LHCN-M2 (cell line): ENCODE data around the gene HDC. TPM values are rescaled to one million over a fixed set of nuclear protein-coding genes. Genes with fewer than 3 reads are reported as not detected.

ENCODE experiments used
- DNase-seq: peaks from one replicate; pipeline ENCODE4 v3.0.0-alpha.2; 2012; ENCODE audit warnings: low read depth
- total RNA-seq: library from RNA; depleted of rRNA; stranded (reverse); fragments of >200 nt; gene quantifications from 2 replicates; pipeline ENCODE4 v1.2.3, GENCODE V29; 2014

The HDC gene
- total RNA-seq, 1 experiment from 2014 or later: not detected

DNA sequence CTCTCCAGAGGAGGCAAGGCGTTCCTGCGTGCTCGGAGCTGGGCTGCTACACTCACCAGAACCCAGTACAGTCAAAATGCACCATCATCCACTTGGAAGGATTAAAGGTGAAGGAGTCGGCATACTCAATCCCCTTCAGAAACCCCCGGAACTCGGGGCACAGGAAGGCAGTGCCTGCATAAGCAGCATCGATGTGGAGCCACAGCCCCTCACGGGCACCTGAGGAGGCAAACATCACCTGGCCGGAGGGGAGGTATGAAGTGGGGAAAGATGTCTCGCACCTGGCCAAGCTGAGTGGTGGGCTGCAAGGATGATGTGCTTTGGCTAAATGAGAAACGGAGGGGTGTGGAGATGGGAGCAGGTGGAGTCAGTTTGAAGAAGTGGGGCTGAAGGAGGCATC lies 13.0 kb downstream of the HDC start:
- no peak for DNase-seq

DNA sequence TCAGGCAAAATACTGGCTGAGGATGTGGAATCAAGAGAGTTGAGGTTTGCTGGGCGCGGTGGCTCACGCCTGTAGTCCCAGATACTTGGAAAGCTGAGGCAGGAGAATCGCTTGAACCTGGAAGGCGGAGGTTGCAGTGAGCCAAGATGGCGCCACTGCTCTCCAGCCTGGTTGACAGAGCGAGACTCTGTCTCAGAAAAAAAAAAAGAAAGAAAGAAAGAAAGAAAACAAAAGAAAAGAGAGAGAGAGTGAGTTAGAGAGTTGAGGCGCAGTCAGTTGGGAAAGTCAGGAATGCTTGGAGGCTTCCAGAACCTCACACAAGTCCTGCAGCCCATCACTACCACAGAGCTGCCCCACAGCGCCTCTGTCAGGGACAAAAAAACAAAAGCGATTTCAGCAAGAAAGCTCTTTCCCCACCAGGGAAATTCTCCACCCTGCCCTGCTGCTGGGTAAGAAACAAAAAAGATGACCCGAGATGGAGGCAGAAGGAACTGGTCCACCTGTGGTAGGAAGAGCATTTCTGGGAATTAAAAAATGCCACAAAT lies 13.8 kb downstream of the HDC start:
- DNase-seq: peak; percentile 14

DNA sequence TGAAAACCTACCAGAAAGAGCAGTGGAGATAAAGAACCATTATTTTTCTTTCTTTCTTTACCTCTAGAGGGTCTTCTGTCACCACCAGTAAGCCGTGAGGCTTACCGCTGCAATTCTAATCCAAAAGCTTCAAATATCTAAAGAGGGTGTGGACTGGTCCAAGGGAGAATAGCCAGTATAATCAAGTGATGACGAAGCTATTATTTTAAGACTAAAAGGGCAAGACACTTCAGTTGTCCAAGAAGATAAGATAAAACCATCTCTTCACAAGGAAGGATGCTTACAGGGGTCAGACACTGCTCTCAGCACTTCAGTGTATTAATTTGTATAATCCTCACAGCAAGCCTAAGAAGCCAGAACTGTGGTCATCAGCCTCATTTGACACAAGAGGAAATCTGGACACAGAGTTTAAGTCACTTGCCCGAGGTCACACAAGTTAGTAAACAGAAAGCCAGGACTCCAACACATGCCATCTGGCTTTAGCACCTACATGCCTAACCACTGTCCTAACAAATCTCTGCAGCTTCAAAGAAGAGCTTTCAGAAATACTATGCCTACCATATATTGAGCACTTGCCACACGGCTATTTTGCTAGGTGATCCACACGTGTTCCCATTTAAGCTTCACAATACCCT lies 14.6 kb downstream of the HDC start:
- no peak for DNase-seq

DNA sequence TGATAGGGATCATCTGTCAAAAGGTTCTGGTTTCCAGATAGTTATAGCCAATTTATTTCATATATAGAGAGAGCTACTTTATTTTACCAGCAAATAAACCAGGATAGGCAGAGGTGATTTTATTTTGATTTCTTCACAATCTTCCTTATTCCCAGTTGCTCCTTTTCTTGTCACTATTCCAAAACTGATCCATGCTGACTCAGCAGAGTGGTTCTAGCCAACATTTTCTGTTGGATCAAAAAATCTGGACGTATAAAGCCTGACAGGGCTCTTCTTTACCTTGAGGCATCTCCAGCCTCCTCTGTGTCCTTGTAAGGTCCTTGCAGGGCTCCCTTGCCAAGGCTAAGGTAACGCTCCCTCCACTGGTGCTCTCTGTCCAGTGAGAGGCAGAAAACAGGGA lies 15.8 kb downstream of the HDC start:
- no peak for DNase-seq

DNA sequence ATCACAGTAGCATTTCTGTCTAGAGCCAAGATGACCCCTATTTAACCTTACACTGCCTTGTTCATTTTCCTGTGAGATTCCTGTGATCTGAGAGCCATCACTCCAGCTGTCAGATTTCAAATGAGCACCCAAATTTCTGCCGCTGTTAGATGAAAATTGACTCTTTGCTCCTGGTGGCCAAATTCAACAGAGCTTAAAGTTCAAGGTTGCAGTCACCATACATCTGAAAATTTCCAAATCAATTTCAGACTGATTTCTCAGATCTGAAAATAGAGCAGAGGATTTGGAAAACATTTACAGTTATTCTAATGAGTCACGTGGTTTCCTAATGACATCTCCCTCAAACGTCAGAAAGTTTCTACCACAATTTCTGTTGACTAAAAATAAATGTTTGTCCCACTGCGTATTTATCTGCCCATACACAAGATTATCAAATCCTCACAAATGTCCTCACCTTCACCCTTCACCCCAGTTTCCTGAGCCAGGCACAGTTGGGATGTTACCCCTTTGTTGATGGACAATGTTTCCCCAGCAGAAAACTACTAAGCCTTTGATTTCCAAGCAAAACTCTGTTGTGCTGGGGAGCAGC lies 16.4 kb downstream of the HDC start:
- DNase-seq: peak; percentile 18

DNA sequence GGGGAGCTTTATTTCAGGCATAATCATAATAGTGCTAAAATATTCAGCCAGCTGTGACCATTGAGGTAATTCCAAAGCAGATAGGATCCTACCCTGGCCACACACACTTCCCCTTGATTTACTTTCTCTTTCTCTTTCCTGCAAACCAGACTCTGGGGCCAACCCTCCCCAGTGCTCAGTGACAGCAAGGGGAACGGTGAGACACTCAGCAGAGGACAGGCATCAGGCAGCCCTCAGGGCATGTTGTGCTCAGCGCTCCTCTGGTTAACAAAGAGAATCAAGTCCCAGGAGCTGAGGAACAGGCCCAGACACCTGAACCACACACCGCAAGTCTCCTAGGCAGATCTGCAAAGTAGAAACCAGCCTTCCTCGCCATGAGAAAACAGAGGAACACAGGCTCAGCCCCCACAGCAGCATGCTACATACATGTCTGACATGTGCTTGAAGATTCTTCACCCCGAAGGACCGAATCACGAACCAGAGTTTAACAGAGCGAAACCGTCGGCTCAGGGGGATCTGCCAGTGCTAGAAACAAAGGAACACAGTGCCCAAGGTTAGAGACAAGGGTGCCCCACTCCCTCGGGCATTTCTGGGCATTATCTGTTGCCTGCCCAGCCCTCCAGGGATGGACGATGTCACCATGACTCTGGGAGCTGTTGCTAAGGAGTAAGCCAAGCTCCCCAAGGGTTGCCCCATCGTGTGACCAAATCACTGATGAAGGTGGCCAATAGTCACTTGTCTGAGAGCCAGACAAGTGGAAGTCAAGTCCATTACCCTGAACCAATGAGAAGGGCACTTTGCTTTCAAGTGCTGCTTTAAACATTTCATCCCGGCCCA lies 17.5 kb downstream of the HDC start:
- no peak for DNase-seq

DNA sequence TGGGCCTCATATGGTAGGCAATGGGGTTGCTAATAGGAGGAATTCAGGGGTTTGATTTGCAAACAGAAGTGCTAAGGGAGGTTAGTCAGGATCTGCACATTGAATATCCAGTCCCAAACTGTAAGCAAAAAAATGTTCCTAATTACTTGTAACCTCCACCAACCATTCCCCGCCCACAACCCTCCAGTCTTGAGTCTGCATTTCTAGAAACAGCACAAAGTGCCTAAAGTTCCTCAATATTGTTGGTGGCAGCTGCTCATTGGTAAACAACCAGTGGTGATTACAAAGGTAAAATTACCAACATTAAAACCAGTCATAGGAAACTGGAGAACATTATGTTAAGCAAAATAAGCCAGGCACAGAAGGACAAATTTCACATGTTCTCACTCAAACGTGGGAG lies 18.9 kb downstream of the HDC start:
- DNase-seq: no peak

DNA sequence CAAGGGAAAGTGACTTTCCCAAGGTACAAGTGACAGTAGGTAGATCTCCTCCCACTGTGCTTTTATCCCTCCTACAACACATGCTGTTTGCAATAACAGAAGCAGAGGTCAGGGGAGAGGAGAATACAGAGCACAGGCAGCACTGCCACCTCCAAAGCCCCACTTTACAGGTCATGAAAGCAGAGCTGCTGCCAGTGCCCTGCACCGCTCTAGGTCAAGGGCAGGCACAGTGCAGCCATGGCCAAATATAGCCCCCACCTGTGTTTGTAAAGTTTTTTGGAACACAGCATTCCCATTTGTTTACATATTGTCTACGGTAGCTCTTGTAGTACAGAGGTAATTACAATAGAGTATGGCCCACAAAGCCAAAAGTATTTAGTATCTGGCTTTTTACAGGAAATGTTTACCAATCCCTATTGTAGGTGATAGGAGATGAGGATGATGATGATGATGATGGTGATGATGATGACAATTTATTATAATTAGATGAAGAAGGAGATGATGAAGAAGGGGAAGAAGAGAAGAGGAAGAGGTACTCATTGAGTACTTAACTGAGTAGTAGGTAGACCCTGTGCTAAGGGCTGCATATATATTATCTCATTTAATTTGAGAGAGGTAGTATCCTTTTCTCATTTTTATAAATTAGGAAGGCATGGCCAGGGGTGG lies 20.4 kb downstream of the HDC start:
- DNase-seq: no peak

DNA sequence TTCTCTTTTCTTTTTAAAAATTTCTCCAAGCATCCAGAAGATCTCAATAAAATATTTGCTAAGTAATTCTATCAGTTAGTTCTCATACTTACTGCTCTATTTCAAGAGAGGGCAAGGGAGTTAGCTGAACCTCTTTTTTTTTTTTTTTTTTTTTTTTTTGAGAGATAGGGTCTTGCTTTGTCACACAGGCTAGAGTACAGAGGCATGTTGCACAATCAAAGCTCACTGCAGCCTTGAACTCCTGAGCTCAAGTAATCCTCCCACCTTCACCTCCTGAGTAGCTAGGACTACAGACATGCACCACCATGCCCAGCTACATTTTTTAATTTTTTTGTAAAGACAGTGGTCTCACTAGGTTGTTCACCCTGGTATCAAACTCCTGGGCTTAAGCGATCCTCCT lies 21.4 kb downstream of the HDC start:
- DNase-seq: no peak

DNA sequence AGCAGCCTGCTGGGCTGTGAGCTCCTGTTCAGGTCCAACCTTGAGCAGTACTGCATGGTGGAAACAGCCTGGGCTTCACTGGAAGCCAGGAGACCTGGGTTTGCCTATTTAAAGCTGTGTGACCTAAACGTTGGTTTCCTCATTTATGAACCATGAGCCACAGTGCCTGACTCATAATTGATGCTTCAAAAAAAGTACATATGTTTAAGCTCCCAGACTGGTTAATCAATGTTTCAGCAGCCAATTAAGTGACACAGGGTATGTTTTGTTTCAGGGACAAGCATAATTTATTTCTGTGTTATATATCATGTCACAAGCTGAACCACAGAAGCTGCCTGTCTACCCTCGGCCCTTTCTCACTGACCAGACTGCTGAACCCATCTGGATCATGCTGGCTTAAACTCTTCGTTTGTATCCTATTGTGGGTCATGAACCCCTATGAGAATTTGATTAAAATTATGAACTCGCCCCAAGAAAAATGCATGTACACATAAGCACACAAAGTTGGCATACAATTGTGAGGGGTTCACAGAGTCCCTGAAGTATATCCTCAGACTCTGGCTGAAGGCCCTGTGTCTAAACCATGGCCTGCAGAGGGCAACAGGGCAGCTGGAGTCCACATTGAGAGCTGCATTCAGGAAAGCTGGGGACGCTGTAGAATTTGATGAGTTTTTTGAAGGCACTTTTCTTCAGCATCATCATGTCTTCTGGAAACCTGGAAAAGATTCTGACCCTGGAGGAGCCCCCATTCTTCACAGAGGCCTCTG lies 23.7 kb downstream of the HDC start:
- DNase-seq: peak; percentile 29

DNA sequence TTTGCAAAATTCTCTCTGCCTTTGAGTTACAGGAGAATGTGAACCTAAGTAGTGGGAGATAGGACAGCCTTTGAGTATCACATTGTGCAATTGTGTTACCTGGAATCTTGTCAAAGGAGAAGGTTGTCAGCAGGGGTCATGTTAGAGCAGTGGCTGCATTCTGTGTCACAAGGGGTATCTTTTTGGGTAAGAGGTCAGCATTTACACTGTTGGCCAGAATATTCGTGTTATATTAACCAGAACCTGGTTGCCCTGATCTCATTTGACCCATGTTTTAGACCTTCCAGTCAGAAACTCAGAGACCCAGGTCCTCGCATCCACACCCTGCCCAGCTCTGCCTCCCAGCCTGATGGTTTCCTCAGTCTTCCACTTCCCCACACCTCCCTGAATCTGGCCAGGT lies 27.3 kb downstream of the HDC start:
- DNase-seq: no peak

DNA sequence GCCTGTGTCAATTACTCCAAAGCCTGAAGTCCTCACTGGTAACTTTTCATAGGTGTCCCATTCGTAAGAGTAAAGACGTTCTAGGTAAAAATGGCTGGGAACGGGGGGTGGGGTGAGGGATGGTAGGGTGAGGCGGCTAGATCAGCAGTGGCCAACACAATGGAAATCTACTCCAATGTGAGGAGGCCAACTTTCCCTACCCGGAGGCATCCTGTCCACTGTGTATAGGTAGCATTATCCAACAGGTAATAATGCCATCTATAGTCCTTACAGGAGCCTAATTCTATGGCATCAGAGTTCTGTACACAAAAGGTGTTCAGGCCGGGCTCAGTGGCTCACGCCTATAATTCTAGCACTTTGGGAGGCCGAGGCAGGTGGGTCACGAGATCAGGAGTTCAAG lies 29.1 kb downstream of the HDC start:
- DNase-seq: no peak

DNA sequence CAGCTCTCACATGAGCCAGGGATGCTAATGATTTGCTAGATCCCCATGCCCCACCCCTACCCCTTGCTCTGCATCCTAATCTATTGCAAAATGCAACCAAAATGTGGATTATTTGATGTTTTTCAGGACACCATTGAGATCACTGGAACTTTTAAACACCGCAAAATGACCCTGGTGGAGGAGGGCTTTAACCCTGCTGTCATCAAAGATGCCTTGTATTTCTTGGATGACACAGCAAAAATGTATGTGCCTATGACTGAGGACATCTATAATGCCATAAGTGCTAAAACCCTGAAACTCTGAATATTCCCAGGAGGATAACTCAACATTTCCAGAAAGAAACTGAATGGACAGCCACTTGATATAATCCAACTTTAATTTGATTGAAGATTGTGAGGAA lies 29.7 kb downstream of the HDC start:
- DNase-seq: no peak

DNA sequence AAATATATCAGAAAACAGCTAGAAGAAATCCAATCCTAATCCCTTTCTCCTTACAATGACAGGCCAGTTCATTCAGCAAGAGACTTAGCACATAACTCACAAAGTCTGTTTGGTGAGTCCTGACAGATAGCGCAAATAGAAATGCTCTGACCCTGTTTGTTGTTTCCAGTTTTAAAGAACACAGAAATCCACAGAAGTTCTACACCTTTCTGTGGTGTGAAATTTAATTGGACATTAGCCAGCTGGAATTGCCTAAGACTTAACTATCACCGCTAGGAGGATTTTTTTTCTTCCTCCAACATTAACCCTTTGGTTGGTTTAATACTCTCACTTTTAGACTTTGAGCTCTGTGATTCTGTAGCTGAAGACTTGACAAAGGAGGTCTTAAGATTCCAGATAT lies 30.8 kb downstream of the HDC start:
- no peak for DNase-seq

DNA sequence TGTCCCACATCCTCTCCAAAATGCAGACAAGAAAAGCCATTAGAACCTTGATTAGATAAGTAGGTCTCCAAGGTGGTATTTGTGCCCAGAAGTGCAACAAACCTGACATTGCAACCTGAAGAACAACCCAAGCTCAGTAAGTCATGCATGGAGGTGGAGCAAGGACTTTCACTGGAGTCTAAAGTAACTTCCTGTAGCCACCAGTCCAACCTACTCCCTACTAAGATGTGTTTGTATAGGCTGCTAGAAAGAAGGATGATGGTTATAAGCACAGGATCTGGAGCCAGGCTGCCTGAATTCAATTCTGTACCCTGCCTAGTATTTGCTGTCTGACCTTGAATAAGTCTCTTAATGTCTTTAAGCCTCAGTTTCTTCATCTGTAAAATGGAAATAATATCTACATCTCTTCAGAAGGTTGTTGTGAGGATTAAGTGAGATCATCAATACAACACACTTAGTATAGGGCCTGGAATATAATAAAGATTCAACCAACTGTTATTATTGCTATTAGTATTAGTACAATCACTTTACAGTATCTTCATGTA lies 32.3 kb downstream of the HDC start:
- DNase-seq: no peak

DNA sequence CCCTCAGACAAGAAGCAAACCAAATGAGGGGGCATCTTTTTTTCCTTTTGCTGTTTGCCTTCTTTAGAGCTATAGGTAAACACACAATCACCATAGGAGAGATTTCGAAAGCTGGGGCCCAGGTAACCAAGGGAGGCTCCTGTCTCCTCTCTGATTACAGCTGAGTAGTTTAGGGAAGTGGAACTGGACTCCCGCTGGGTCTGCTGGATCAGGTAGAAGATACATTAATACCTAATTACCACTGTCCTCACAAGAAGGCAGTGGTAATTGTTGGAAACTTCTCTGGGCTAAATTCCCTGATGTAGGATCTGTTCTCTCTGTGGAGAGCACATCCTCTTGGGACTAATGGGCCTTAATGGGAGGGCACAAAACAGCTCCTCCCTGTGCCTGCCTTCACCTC lies 32.7 kb downstream of the HDC start:
- DNase-seq: no peak

DNA sequence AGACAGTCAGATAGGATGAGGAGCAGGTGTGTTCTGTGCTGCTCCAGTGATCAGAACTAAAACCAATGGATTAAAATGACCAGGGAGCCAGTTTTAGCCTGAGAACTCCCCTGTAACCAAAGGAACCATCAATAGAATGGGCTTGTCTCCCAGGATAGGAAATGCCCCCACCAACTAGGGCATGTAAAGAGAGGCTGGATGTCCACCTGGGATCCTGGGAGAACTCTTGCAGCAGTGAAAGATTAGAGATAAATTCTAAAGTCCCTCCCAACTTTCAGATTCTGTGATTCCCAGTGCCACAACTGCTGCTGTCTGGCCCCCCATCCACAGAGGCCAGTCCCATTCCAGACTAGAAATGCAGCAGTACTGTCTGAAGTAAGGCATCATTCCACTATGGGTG lies 33.8 kb downstream of the HDC start:
- no peak for DNase-seq

DNA sequence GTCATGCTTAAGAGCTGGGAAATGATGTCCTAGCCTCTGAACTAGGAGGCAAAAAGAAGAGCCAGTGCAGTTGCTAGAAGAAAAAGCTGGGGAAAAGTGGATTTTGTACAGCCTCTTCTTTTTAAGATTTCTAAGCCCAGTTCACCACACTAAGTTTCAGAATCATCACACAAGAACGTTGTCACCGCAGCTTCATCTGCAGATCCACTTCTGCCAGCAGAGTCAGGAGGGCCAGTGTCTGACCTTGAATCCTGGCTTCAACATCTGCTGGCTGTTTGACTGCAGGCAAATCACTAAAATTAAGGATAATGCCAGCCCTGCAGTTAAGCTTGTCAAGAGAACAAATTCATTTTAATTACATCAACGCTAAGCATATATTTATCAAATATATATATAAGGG lies 36.2 kb downstream of the HDC start:
- DNase-seq: no peak

DNA sequence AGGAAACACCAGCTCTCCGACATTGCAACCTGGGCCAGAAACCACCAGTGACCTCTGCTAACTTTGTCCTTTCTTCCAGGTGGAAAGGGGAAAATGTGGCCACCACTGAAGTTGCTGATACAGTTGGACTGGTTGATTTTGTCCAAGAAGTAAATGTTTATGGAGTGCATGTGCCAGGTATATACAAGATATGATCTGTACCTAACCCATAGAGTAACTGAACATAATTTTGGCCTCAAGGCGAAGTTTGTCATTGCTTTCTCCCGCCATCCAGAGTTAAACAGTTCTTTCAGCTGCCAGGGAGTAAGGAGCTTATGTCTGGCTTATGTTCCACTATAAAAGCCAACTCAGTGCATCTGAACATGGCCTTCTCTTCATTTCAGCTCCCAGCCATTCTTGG lies 36.7 kb downstream of the HDC start:
- DNase-seq: no peak

DNA sequence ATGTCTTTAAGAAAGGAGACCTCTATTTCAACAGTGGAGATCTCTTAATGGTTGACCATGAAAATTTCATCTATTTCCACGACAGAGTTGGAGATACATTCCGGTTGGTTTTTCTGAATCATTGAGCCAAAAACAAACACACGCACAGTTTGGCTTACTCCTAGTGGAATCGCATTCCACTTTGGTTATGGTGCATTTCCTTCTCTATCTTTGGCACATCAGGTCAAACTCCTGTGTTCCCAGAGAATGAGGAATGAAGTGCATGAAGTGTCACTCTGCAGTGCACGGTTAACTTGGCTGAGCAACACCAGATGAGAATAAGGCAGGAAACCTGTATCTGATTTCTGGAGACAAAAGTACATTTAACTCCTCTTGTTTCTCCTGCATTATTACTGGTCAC lies 38.5 kb downstream of the HDC start:
- DNase-seq: peak; percentile 17

DNA sequence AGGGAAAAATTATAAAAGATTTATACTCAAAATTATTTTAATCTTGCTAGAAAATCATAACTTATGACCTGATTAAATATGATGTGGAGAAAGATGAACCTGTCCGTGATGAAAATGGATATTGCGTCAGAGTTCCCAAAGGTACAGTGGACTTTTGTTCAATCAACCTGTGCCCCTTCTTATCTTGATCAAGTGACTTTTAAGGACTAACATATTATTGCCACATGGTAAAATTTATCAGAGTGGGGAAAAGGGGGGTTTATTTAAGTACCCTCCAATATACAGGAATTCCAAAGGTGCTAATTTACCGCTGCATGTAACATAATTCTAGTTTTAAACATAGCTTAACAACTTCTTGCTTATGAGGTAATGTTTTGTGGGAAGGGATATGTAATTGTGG lies 39.6 kb downstream of the HDC start:
- DNase-seq: no peak
